Loucy (cell line): ENCODE results near the gene PDE4DIP.
"Not testable (repeated sequence)": the region's sequence is repeated elsewhere in the genome, so short reads cannot be mapped to it uniquely, and the experiment has no call there.

Experiments used
- EZH2phosphoT487 ChIP-seq: fragments of 200-600 bp; IDR thresholded peaks from 2 replicates; pipeline ENCODE4 v1.6.1; 2018; ENCODE audit warnings: antibody characterized with exemption, mild to moderate bottlenecking, moderate library complexity, borderline replicate concordance
- TF ChIP-seq, protein P1 (sequence below): fragments of 200-600 bp; sonication (generic); conservative IDR thresholded peaks from 2 replicates; pipeline ENCODE4 v1.5.1; 2014; ENCODE audit warnings: mild to moderate bottlenecking, antibody characterized with exemption, low read length

- TF ChIP-seq, protein P1, sequence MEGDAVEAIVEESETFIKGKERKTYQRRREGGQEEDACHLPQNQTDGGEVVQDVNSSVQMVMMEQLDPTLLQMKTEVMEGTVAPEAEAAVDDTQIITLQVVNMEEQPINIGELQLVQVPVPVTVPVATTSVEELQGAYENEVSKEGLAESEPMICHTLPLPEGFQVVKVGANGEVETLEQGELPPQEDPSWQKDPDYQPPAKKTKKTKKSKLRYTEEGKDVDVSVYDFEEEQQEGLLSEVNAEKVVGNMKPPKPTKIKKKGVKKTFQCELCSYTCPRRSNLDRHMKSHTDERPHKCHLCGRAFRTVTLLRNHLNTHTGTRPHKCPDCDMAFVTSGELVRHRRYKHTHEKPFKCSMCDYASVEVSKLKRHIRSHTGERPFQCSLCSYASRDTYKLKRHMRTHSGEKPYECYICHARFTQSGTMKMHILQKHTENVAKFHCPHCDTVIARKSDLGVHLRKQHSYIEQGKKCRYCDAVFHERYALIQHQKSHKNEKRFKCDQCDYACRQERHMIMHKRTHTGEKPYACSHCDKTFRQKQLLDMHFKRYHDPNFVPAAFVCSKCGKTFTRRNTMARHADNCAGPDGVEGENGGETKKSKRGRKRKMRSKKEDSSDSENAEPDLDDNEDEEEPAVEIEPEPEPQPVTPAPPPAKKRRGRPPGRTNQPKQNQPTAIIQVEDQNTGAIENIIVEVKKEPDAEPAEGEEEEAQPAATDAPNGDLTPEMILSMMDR: not testable (repeated sequence)
- not testable (repeated sequence) for TF ChIP-seq EZH2phosphoT487
Measured at GRCh38 chr1:148844220-148844619, at the start of gene PDE4DIP.
